Ectodermal cell (in vitro differentiated cells): Measurements from ENCODE around the gene PREX1.

Experiments
- H3K27ac ChIP-seq: 2 replicates; pipeline ENCODE4 v1.7.0; 2013; ENCODE audit warnings: mild to moderate bottlenecking, low read depth, low read length; ENCODE audit not compliant: insufficient read depth, poor library complexity, severe bottlenecking
- H3K27me3 ChIP-seq: 2 replicates; pipeline ENCODE4 v1.7.0; 2013; ENCODE audit warnings: mild to moderate bottlenecking, low read length; ENCODE audit not compliant: insufficient read depth, control insufficient read depth, poor library complexity, severe bottlenecking
- H3K36me3 ChIP-seq: one replicate; pipeline ENCODE4 v1.7.0; 2013; ENCODE audit warnings: low read length; ENCODE audit not compliant: control insufficient read depth, insufficient read depth
- H3K4me1 ChIP-seq: one replicate; pipeline ENCODE4 v1.7.0; 2013; ENCODE audit warnings: low read length; ENCODE audit not compliant: control insufficient read depth, insufficient read depth
- H3K4me3 ChIP-seq: 2 replicates; pipeline ENCODE4 v1.7.0; 2013; ENCODE audit warnings: low read depth, low read length, control low read depth; ENCODE audit not compliant: insufficient read depth
- H3K9me3 ChIP-seq: 2 replicates; pipeline ENCODE4 v1.7.0; 2013; ENCODE audit warnings: mild to moderate bottlenecking, low read length, moderate library complexity; ENCODE audit not compliant: control insufficient read depth
- WGBS, 2 experiments: methylation state at CpG; one replicate each; pipeline ENCODE4 v1.1.7; 2013; ENCODE audit warnings: missing lambda C conversion rate in 2 of 2; 5-methylcytosine and 5-hydroxymethylcytosine counted together

PREX1 gene

GRCh38 chr20:48724891-48725554 lies 102.8 kb downstream of the PREX1 start:
- H3K4me3 ChIP-seq: no peak overlapping the region
- H3K4me1 ChIP-seq: peaks cover 15% of the 10 kb centered on the region
- H3K27me3 ChIP-seq: no peaks in the 10 kb centered on the region
- H3K36me3 ChIP-seq: no peaks in the 10 kb centered on the region
- no peaks in the 10 kb centered on the region for H3K9me3 ChIP-seq
- H3K27ac ChIP-seq: no peak overlapping the region
- WGBS, 2 experiments: 83 to 87% methylated on average over 11 of the region's 11 CpGs

GRCh38 chr20:48724382-48724781 lies 103.4 kb downstream of the PREX1 start:
- H3K27ac ChIP-seq: no peak overlapping the region
- H3K36me3 ChIP-seq: no peaks in the 10 kb centered on the region
- peaks cover 15% of the 10 kb centered on the region for H3K4me1 ChIP-seq
- 93 to 97% methylated on average over 5 of the region's 5 CpGs for WGBS, 2 experiments
- H3K9me3 ChIP-seq: no peaks in the 10 kb centered on the region
- H3K27me3 ChIP-seq: no peaks in the 10 kb centered on the region
- H3K4me3 ChIP-seq: no peak overlapping the region

- H3K4me3 ChIP-seq: no peak overlapping the region
- H3K36me3 ChIP-seq: no peaks in the 10 kb centered on the region
- peaks cover 14% of the 10 kb centered on the region for H3K4me1 ChIP-seq
- H3K27ac ChIP-seq: no peak overlapping the region
- H3K9me3 ChIP-seq: no peaks in the 10 kb centered on the region
- WGBS, 2 experiments: 81 to 84% methylated on average over 29 of the region's 29 CpGs
- H3K27me3 ChIP-seq: no peaks in the 10 kb centered on the region
These were observed 104.2 kb downstream of the PREX1 start for GRCh38 chr20:48723308-48724264.

- H3K9me3 ChIP-seq: no peaks in the 10 kb centered on the region
- H3K27ac ChIP-seq: no peak overlapping the region
- H3K36me3 ChIP-seq: no peaks in the 10 kb centered on the region
- 79 to 83% methylated on average over 8 of the region's 8 CpGs for WGBS, 2 experiments
- H3K4me1 ChIP-seq: peaks cover 9% of the 10 kb centered on the region
- H3K4me3 ChIP-seq: no peak overlapping the region
- H3K27me3 ChIP-seq: no peaks in the 10 kb centered on the region
These were observed 105.0 kb downstream of the PREX1 start for GRCh38 chr20:48722737-48723191.

- H3K4me1 ChIP-seq: peaks cover 9% of the 10 kb centered on the region
- no peaks in the 10 kb centered on the region for H3K9me3 ChIP-seq
- H3K36me3 ChIP-seq: no peaks in the 10 kb centered on the region
- no peaks in the 10 kb centered on the region for H3K27me3 ChIP-seq
- H3K4me3 ChIP-seq: no peak overlapping the region
- no peak overlapping the region for H3K27ac ChIP-seq
- WGBS, 2 experiments: 94 to 96% methylated on average over 14 of the region's 14 CpGs
These were observed 105.6 kb downstream of the PREX1 start for GRCh38 chr20:48722002-48722731.

- WGBS, 2 experiments: 84 to 85% methylated on average over 9 of the region's 9 CpGs
- Histone ChIP-seq H3K9me3 (no peaks in the 10 kb centered on the region), H3K36me3 (no peaks in the 10 kb centered on the region), H3K27me3 (no peaks in the 10 kb centered on the region), H3K4me1 (peaks cover 9% of the 10 kb centered on the region), H3K4me3 (no peak overlapping the region), H3K27ac (no peak overlapping the region)
These were observed 106.3 kb downstream of the PREX1 start for GRCh38 chr20:48721324-48722001.

GRCh38 chr20:48720256-48720985 lies 107.4 kb downstream of the PREX1 start:
- Histone ChIP-seq H3K9me3 (no peaks in the 10 kb centered on the region), H3K36me3 (no peaks in the 10 kb centered on the region), H3K27ac (no peak overlapping the region), H3K27me3 (no peaks in the 10 kb centered on the region), H3K4me3 (no peak overlapping the region), H3K4me1 (peaks cover 9% of the 10 kb centered on the region)
- WGBS, 2 experiments: 92 to 93% methylated on average over 13 of the region's 13 CpGs

- Histone ChIP-seq H3K27me3 (no peaks in the 10 kb centered on the region), H3K4me1 (peaks cover 9% of the 10 kb centered on the region), H3K27ac (no peak overlapping the region), H3K36me3 (no peaks in the 10 kb centered on the region), H3K9me3 (no peaks in the 10 kb centered on the region), H3K4me3 (no peak overlapping the region)
- WGBS, 2 experiments: 91 to 95% methylated on average over 4 of the region's 4 CpGs
These were observed 108.1 kb downstream of the PREX1 start for GRCh38 chr20:48719598-48720255.
